ENCODE data around the gene FGF12. TPM values are rescaled to one million over a fixed set of nuclear protein-coding genes. Genes with fewer than 3 reads are reported as not detected.

FGF12 gene
- total RNA-seq, 2 experiments from 2014 or later: 0.06 to 1.7 TPM

DNA sequence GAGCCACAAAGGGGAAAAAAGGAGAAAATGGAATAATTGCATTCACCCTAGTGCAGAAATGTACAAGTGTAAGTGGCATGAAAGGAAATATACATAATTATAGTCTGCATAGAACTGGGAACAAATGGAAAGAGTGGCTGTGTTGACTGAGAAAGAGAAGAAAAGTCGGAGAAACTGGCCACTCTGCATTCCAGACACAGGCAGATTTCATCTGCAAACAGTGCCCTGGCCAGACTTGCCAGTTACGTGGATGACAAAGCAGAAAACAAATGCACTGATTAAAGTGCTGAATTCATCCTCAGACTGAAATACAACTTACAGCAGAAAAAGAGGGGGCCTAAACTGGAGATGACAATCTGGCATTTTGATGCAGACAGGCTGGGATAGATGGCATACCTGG is 129.8 kb downstream of the FGF12 start:
- DNase-seq (ENCODE audit: low spot score): no peak
- intact Hi-C loops (cut with micrococcal nuclease; ENCODE audit: unreplicated experiment): no loop called here
- H3K9me3 ChIP-seq (ENCODE audit: low read length): no peaks in the 10 kb centered on the region
- POLR2A ChIA-PET: interaction anchor here (1.0 kb wide), 1 partner anchor 18 kb away, joined by 4 read pairs; no protein-coding TSS in a partner anchor
- no TSS peak for BruUV-seq (replicated peaks)
- no peak overlapping the region for H3K4me3 ChIP-seq (ENCODE audit: low read depth, low read length, poor library complexity, severe bottlenecking)
- H4K20me1 ChIP-seq (ENCODE audit: insufficient read depth, low read length): no peaks in the 10 kb centered on the region
- CTCF ChIA-PET (ENCODE audit: unreplicated experiment): no interaction called here
- H3K79me2 ChIP-seq (ENCODE audit: insufficient read depth, low read depth, low read length): no peaks in the 10 kb centered on the region
- no peaks in the 10 kb centered on the region for H3K9me2 ChIP-seq (ENCODE audit: insufficient read depth, low read length)
- no peak overlapping the region for H2AFZ ChIP-seq (ENCODE audit: low read length)
- no peak overlapping the region for H3K27ac ChIP-seq (ENCODE audit: low read depth, low read length, poor library complexity, severe bottlenecking)
- H3K4me2 ChIP-seq (ENCODE audit: low read length): no peak overlapping the region
- TF ChIP-seq EZH2phosphoT487 (IDR thresholded peaks at IDR 0.05; ENCODE audit: borderline replicate concordance, low read depth, low read length): no peak
- TF ChIP-seq, protein P1, sequence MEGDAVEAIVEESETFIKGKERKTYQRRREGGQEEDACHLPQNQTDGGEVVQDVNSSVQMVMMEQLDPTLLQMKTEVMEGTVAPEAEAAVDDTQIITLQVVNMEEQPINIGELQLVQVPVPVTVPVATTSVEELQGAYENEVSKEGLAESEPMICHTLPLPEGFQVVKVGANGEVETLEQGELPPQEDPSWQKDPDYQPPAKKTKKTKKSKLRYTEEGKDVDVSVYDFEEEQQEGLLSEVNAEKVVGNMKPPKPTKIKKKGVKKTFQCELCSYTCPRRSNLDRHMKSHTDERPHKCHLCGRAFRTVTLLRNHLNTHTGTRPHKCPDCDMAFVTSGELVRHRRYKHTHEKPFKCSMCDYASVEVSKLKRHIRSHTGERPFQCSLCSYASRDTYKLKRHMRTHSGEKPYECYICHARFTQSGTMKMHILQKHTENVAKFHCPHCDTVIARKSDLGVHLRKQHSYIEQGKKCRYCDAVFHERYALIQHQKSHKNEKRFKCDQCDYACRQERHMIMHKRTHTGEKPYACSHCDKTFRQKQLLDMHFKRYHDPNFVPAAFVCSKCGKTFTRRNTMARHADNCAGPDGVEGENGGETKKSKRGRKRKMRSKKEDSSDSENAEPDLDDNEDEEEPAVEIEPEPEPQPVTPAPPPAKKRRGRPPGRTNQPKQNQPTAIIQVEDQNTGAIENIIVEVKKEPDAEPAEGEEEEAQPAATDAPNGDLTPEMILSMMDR (conservative IDR thresholded peaks at IDR 0.05; ENCODE audit: low read length): no peak
- H3K4me1 ChIP-seq (ENCODE audit: insufficient read depth, low read length, poor library complexity, severe bottlenecking): no peaks in the 10 kb centered on the region
- H3K36me3 ChIP-seq (ENCODE audit: insufficient read depth, low read length): no peaks in the 10 kb centered on the region

- intact Hi-C loops (cut with micrococcal nuclease; ENCODE audit: unreplicated experiment): no loop called here
- Histone ChIP-seq H4K20me1 (ENCODE audit: insufficient read depth, low read length) (no peaks in the 10 kb centered on the region), H2AFZ (ENCODE audit: low read length) (no peak overlapping the region), H3K9me3 (ENCODE audit: low read length) (no peaks in the 10 kb centered on the region), H3K4me3 (ENCODE audit: low read depth, low read length, poor library complexity, severe bottlenecking) (no peak overlapping the region), H3K4me1 (ENCODE audit: insufficient read depth, low read length, poor library complexity, severe bottlenecking) (no peaks in the 10 kb centered on the region), H3K27ac (ENCODE audit: low read depth, low read length, poor library complexity, severe bottlenecking) (no peak overlapping the region), H3K9me2 (ENCODE audit: insufficient read depth, low read length) (no peaks in the 10 kb centered on the region), H3K36me3 (ENCODE audit: insufficient read depth, low read length) (no peaks in the 10 kb centered on the region), H3K4me2 (ENCODE audit: low read length) (no peak overlapping the region), H3K79me2 (ENCODE audit: insufficient read depth, low read depth, low read length) (no peaks in the 10 kb centered on the region)
- BruUV-seq (replicated peaks): no TSS peak
- ChIA-PET CTCF (ENCODE audit: unreplicated experiment) (no interaction called here), POLR2A (no interaction called here)
- DNase-seq (ENCODE audit: low spot score): no peak
- TF ChIP-seq, protein P1 (conservative IDR thresholded peaks at IDR 0.05; ENCODE audit: low read length): no peak
- no peak for TF ChIP-seq EZH2phosphoT487 (IDR thresholded peaks at IDR 0.05; ENCODE audit: borderline replicate concordance, low read depth, low read length)
Measured at GRCh38 chr3:192578729-192579128, 148.6 kb downstream of the FGF12 start.

DNA sequence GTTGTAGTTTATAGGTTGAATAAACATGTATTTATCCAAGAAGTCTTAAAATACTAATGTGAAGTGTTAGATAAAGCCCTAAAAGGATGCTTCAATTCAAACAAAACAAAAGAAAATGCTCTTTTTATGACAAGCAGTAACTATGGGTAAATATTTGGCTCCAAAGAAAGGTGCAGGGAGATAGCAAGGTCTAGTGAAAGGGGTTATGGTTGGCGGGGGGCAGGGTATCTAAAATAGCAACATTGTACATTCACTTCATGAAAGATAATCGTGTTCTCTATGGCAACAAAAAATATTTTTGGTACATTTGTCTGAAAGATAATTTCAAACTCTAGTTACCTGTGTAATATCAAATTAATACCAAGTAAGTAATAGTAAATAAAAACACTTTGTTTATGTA is 149.5 kb downstream of the FGF12 start:
- H3K4me1 ChIP-seq (ENCODE audit: insufficient read depth, low read length, poor library complexity, severe bottlenecking): no peaks in the 10 kb centered on the region
- H4K20me1 ChIP-seq (ENCODE audit: insufficient read depth, low read length): no peaks in the 10 kb centered on the region
- intact Hi-C loops (cut with micrococcal nuclease; ENCODE audit: unreplicated experiment): no loop called here
- no peaks in the 10 kb centered on the region for H3K9me3 ChIP-seq (ENCODE audit: low read length)
- no peaks in the 10 kb centered on the region for H3K9me2 ChIP-seq (ENCODE audit: insufficient read depth, low read length)
- no TSS peak for BruUV-seq (replicated peaks)
- CTCF ChIA-PET (ENCODE audit: unreplicated experiment): no interaction called here
- no peak for TF ChIP-seq EZH2phosphoT487 (IDR thresholded peaks at IDR 0.05; ENCODE audit: borderline replicate concordance, low read depth, low read length)
- TF ChIP-seq, protein P1 (conservative IDR thresholded peaks at IDR 0.05; ENCODE audit: low read length): no peak
- H3K79me2 ChIP-seq (ENCODE audit: insufficient read depth, low read depth, low read length): no peaks in the 10 kb centered on the region
- H3K36me3 ChIP-seq (ENCODE audit: insufficient read depth, low read length): no peaks in the 10 kb centered on the region
- DNase-seq (ENCODE audit: low spot score): no peak
- H3K27ac ChIP-seq (ENCODE audit: low read depth, low read length, poor library complexity, severe bottlenecking): no peak overlapping the region
- POLR2A ChIA-PET: no interaction called here
- no peak overlapping the region for H3K4me2 ChIP-seq (ENCODE audit: low read length)
- no peak overlapping the region for H3K4me3 ChIP-seq (ENCODE audit: low read depth, low read length, poor library complexity, severe bottlenecking)
- no peak overlapping the region for H2AFZ ChIP-seq (ENCODE audit: low read length)

All from OCI-LY7 (cell line).